GM20000 (cell line): ENCODE data around the gene CROCC2.

ENCODE experiments used
- DNase-seq: peaks from one replicate; pipeline ENCODE4 v3.0.0; 2012; ENCODE audit warnings: low spot score
- CTCF ChIP-seq: IDR thresholded peaks from 2 replicates; pipeline ENCODE4 v1.5.1; 2012; ENCODE audit warnings: mild to moderate bottlenecking, control low read depth; ENCODE audit errors: extremely low read depth, missing control alignments

The CROCC2 gene

GRCh38 chr2:241039416-241039815 lies 133.3 kb downstream of the CROCC2 start:
- DNase-seq, result no peak
- no peak for TF ChIP-seq CTCF

- DNase-seq, result no peak
- no peak for TF ChIP-seq CTCF
Observed at GRCh38 chr2:241040081-241040803, 134.1 kb downstream of the CROCC2 start.

- TF ChIP-seq CTCF, result no peak
- peak; percentile 82 for DNase-seq
Observed at GRCh38 chr2:241041589-241042158, 135.5 kb downstream of the CROCC2 start.
